Occipital lobe (tissue), 2 donors: ENCODE results near the gene MYCBP2. TPM values are rescaled to one million over a fixed set of nuclear protein-coding genes. Genes with fewer than 3 reads are reported as not detected.
"Not testable (repeated sequence)": the region's sequence is repeated elsewhere in the genome, so short reads cannot be mapped to it uniquely, and the experiment has no call there.

Experiments
- DNase-seq: peaks from one replicate; lab custom pipeline; 2025; lab: John Stamatoyannopoulos, UW
- total RNA-seq: library from RNA; depleted of rRNA; stranded (reverse); fragments of >200 nt; gene quantifications from one replicate; pipeline ENCODE4 v1.2.3, GENCODE V29; 2014

Gene MYCBP2
- total RNA-seq, 1 donor from 2014 or later: 284 TPM

GRCh38 chr13:77337159-77337558 is 10.3 kb upstream of the MYCBP2 start:
- no peak for DNase-seq

- no peak for DNase-seq
Measured at GRCh38 chr13:77335543-77335942, 8.6 kb upstream of the MYCBP2 start.

- no peak for DNase-seq
Measured at GRCh38 chr13:77333594-77333993, 6.7 kb upstream of the MYCBP2 start.

GRCh38 chr13:77331421-77331820 is 4.5 kb upstream of the MYCBP2 start:
- DNase-seq: no peak

- no peak for DNase-seq
Measured at GRCh38 chr13:77329911-77330584, 3.2 kb upstream of the MYCBP2 start.

GRCh38 chr13:77329133-77329910 is 2.4 kb upstream of the MYCBP2 start:
- DNase-seq: peak; percentile 88

- no peak for DNase-seq
Measured at GRCh38 chr13:77328819-77329132, 1.9 kb upstream of the MYCBP2 start.

- no peak for DNase-seq
Measured at GRCh38 chr13:77325371-77325980, 1.4 kb downstream of the MYCBP2 start.

GRCh38 chr13:77323858-77324257 is 3.0 kb downstream of the MYCBP2 start:
- no peak for DNase-seq

GRCh38 chr13:77319536-77319935 is 7.4 kb downstream of the MYCBP2 start:
- no peak for DNase-seq

- no peak for DNase-seq
Measured at GRCh38 chr13:77318741-77319140, 8.2 kb downstream of the MYCBP2 start.

- no peak for DNase-seq
Measured at GRCh38 chr13:77316430-77316829, 10.5 kb downstream of the MYCBP2 start.

- not testable (repeated sequence) for DNase-seq
Measured at GRCh38 chr13:77315509-77315908, 11.4 kb downstream of the MYCBP2 start.

- no peak for DNase-seq
Measured at GRCh38 chr13:77313923-77314322, 13.0 kb downstream of the MYCBP2 start.

- no peak for DNase-seq
Measured at GRCh38 chr13:77312311-77312710, 14.6 kb downstream of the MYCBP2 start.

GRCh38 chr13:77310579-77311279 is 16.2 kb downstream of the MYCBP2 start:
- DNase-seq: no peak

GRCh38 chr13:77310161-77310560 is 16.7 kb downstream of the MYCBP2 start:
- no peak for DNase-seq

- no peak for DNase-seq
Measured at GRCh38 chr13:77309254-77309653, 17.6 kb downstream of the MYCBP2 start.

GRCh38 chr13:77306458-77306857 is 20.4 kb downstream of the MYCBP2 start:
- DNase-seq: no peak

GRCh38 chr13:77305266-77305665 is 21.6 kb downstream of the MYCBP2 start:
- DNase-seq: no peak

GRCh38 chr13:77300176-77301037 is 26.5 kb downstream of the MYCBP2 start:
- no peak for DNase-seq
